Loucy (cell line): ENCODE measurements around the gene SNAPC4.

Experiments
- H2AFZ ChIP-seq: fragments of 200-600 bp; sonication (generic); 2 replicates; pipeline ENCODE4 v1.6.0; 2016; ENCODE audit warnings: antibody characterized with exemption, mild to moderate bottlenecking, low read length, moderate library complexity
- H3F3A ChIP-seq: fragments of 200-600 bp; 2 replicates; pipeline ENCODE4 v1.6.0; 2016; ENCODE audit warnings: antibody characterized with exemption, low read depth, mild to moderate bottlenecking
- H3K27me3 ChIP-seq: fragments of 200-600 bp; sonication (generic); 2 replicates; pipeline ENCODE4 v1.6.1; 2014; ENCODE audit warnings: low read length, mild to moderate bottlenecking; ENCODE audit not compliant: insufficient read depth, poor library complexity, severe bottlenecking
- H3K36me3 ChIP-seq: fragments of 200-600 bp; sonication (generic); 2 replicates; pipeline ENCODE4 v1.6.1; 2016; ENCODE audit warnings: low read length; ENCODE audit not compliant: insufficient read depth
- H3K4me1 ChIP-seq: fragments of 200-600 bp; sonication (generic); 2 replicates; pipeline ENCODE4 v1.5.1; 2014; ENCODE audit warnings: low read length, mild to moderate bottlenecking; ENCODE audit not compliant: insufficient read depth, poor library complexity, severe bottlenecking
- H3K4me2 ChIP-seq: fragments of 200-600 bp; sonication (generic); 2 replicates; pipeline ENCODE4 v1.6.0; 2014; ENCODE audit warnings: antibody characterized with exemption, low read length, low read depth, mild to moderate bottlenecking; ENCODE audit not compliant: poor library complexity, severe bottlenecking
- H3K4me3 ChIP-seq: fragments of 200-600 bp; sonication (generic); 2 replicates; pipeline ENCODE4 v1.5.1; 2014; ENCODE audit warnings: low read length, mild to moderate bottlenecking, mixed read lengths; ENCODE audit not compliant: poor library complexity, severe bottlenecking
- H3K79me2 ChIP-seq: fragments of 200-600 bp; sonication (generic); 2 replicates; pipeline ENCODE4 v1.6.1; 2014; ENCODE audit warnings: low read length; ENCODE audit not compliant: insufficient read depth
- H3K9ac ChIP-seq: fragments of 200-600 bp; sonication (generic); 2 replicates; pipeline ENCODE4 v1.6.0; 2014; ENCODE audit warnings: mild to moderate bottlenecking, low read depth, low read length, moderate library complexity; ENCODE audit not compliant: poor library complexity, severe bottlenecking
- H3K9me2 ChIP-seq: fragments of 200-600 bp; sonication (generic); replicated peaks from 2 replicates; pipeline ENCODE4 v1.6.1; 2016; ENCODE audit warnings: low read depth, low read length, mixed read lengths
- H3K9me3 ChIP-seq: fragments of 200-600 bp; sonication (generic); 2 replicates; pipeline ENCODE4 v1.6.1; 2014; ENCODE audit warnings: mild to moderate bottlenecking, antibody characterized with exemption, low read length, low read depth; ENCODE audit not compliant: insufficient read depth
- H4K20me1 ChIP-seq: fragments of 200-600 bp; sonication (generic); 2 replicates; pipeline ENCODE4 v1.6.0; 2014; ENCODE audit warnings: antibody characterized with exemption, low read length, mild to moderate bottlenecking; ENCODE audit not compliant: insufficient read depth, poor library complexity, severe bottlenecking
- CTCF ChIP-seq: fragments of 200-600 bp; sonication (generic); conservative IDR thresholded peaks from 2 replicates; pipeline ENCODE4 v1.5.1; 2014; ENCODE audit warnings: mild to moderate bottlenecking, antibody characterized with exemption, low read length
- EZH2phosphoT487 ChIP-seq: fragments of 200-600 bp; IDR thresholded peaks from 2 replicates; pipeline ENCODE4 v1.6.1; 2018; ENCODE audit warnings: antibody characterized with exemption, mild to moderate bottlenecking, moderate library complexity, borderline replicate concordance

The SNAPC4 gene

DNA sequence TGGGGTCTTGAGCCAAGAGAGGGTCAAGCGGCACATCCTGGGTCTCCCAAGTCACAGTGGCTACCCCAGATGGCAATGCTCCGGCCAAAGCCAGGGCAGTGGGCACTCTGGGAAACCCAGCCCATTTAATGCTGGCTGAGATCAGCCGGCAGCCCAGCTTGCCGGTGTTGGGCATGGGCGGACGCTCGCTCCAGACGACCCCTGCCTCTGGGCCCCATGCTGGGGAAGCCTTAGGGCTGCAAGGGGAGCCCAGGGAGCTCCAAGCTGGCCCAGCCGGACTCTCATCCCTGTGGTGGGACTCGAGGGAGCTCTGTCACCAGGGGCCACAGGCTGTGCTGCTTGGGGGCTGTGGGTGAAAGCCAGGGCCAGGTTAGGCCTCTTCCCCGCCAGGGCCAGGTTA is 20.6 kb downstream of the SNAPC4 start:
- H3K27me3 ChIP-seq, result no peaks in the 10 kb centered on the region
- no peak overlapping the region for H2AFZ ChIP-seq
- no peak for TF ChIP-seq CTCF
- no peak for TF ChIP-seq EZH2phosphoT487
- no peak overlapping the region for H3K9ac ChIP-seq
- no peaks in the 10 kb centered on the region for H3K79me2 ChIP-seq
- no peaks in the 10 kb centered on the region for H3K4me1 ChIP-seq
- H3K4me2 ChIP-seq, result no peak overlapping the region
- H3F3A ChIP-seq, result no peaks in the 10 kb centered on the region
- no peaks in the 10 kb centered on the region for H3K9me3 ChIP-seq
- no peak overlapping the region for H3K4me3 ChIP-seq
- H3K9me2 ChIP-seq, result no peaks in the 10 kb centered on the region
- peaks cover 9% of the 10 kb centered on the region; the same call in 1 of the 2 replicates for H3K36me3 ChIP-seq
- no peaks in the 10 kb centered on the region for H4K20me1 ChIP-seq

GRCh38 chr9:136379003-136379287 is 21.0 kb downstream of the SNAPC4 start:
- H3F3A ChIP-seq, result no peaks in the 10 kb centered on the region
- H3K9ac ChIP-seq, result no peak overlapping the region
- H3K4me1 ChIP-seq, result no peaks in the 10 kb centered on the region
- H3K9me2 ChIP-seq, result no peaks in the 10 kb centered on the region
- H3K27me3 ChIP-seq, result no peaks in the 10 kb centered on the region
- no peak overlapping the region for H3K4me3 ChIP-seq
- H3K9me3 ChIP-seq, result no peaks in the 10 kb centered on the region
- TF ChIP-seq EZH2phosphoT487, result no peak
- no peak for TF ChIP-seq CTCF
- H3K79me2 ChIP-seq, result no peaks in the 10 kb centered on the region
- no peaks in the 10 kb centered on the region for H4K20me1 ChIP-seq
- no peak overlapping the region for H2AFZ ChIP-seq
- peaks cover 9% of the 10 kb centered on the region; the same call in 1 of the 2 replicates for H3K36me3 ChIP-seq
- H3K4me2 ChIP-seq, result no peak overlapping the region

- no peaks in the 10 kb centered on the region for H3K79me2 ChIP-seq
- no peak for TF ChIP-seq EZH2phosphoT487
- TF ChIP-seq CTCF, result no peak
- no peaks in the 10 kb centered on the region for H3K4me1 ChIP-seq
- H3K9me3 ChIP-seq, result no peaks in the 10 kb centered on the region
- H3K27me3 ChIP-seq, result no peaks in the 10 kb centered on the region
- peaks cover 7% of the 10 kb centered on the region; the same call in 1 of the 2 replicates for H3K36me3 ChIP-seq
- H3K4me3 ChIP-seq, result no peak overlapping the region
- no peaks in the 10 kb centered on the region for H4K20me1 ChIP-seq
- H3K9ac ChIP-seq, result no peak overlapping the region
- H2AFZ ChIP-seq, result no peak overlapping the region
- no peaks in the 10 kb centered on the region for H3K9me2 ChIP-seq
- no peaks in the 10 kb centered on the region for H3F3A ChIP-seq
- no peak overlapping the region for H3K4me2 ChIP-seq
These were observed 21.6 kb downstream of the SNAPC4 start for GRCh38 chr9:136378170-136379002.
